HG03354 (cell line): ENCODE results near the gene SNRK.

Experiments
- ATAC-seq: cut with Tn5 transposase; IDR thresholded peaks from one replicate; pipeline ENCODE4 v1.9.1; 2021; ENCODE audit warnings: mild to moderate bottlenecking; ENCODE audit not compliant: unreplicated experiment, poor library complexity, severe bottlenecking

The SNRK gene

GRCh38 chr3:43302116-43302880, 16.0 kb downstream of the SNRK start:
- ATAC-seq = no peak

DNA sequence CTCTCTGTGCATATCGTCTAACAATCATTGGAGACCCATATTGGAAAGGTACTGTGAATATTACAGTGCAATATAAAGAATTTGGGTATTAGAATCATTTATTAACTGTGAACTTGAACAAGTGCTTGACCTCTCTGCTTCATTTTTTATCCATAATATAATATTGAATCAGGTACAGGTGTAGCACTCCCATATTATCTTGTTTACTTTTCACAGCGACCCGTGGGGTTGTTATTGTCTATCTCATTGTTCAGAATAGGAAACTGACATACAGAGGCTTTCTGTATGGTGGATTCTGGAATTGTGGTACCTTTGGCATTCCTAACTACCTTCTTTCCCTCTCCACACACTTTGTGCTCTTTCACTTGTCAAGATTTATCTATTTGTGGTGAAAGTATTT, 17.8 kb downstream of the SNRK start:
- ATAC-seq = no peak

- no peak for ATAC-seq
These were observed 20.9 kb downstream of the SNRK start for GRCh38 chr3:43307226-43307625.

DNA sequence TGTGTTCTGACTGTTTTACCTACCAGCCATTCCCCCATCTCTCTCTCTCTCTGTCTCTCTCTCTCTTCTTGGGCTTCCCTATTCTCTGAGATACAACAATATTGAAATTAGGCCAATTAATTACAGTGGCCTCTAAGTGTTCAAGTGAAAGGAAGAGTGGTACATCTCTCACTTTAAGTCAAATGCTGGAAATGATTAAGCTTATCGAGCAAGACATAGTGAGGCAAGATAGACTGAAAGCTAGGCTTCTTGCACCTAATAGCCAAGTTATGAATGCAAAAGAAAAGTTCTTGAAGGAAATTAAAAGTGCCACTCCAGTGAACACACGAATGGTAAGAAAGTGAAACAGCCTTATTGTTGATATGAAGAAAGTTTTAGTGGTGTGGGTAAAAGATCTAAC, 21.3 kb downstream of the SNRK start:
- ATAC-seq = no peak

GRCh38 chr3:43309372-43310305, 23.3 kb downstream of the SNRK start:
- no peak for ATAC-seq

GRCh38 chr3:43316783-43317460, 30.6 kb downstream of the SNRK start:
- no peak for ATAC-seq

DNA sequence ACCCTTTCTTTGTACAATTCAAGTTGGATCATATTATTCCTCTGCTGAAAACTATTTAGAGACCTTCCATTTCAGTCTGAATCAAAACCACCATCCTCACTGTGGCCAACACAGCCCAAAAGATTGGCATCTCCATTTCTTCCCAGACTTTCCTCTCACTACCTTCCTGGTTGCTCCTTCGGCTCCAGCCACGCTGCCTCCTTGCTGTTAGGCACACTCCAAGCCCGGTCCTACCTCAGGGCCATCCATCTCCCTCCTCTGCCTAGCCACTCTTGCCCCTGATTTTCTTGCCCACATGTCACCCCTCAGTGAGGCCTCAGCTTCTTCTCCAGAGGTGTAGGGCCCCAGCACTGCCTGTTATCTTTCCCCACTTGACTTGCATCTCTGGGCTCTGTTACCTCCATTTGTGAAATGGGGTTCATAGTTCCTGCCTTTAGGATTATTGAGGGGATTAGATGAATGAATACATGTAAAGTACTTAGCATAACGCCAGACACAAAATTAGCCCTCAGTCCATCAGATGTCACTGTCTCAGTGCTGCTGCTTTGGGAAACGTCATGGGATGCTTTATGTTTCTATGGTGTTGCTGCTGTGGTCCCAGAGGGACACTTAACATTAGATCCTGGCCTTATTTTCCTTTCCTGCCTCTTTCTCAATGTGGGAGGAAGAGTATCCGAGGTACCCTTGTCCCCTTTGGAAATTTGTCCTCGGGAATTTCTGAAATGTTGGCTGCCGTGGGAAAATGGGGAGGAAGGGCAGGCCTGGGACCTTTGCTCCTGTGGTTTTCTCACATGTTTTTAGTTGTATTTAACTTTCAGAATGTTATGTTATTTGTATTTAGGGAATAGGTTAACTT, 31.3 kb downstream of the SNRK start:
- no peak for ATAC-seq

- ATAC-seq = no peak
These were observed 33.0 kb downstream of the SNRK start for GRCh38 chr3:43319376-43319775.

GRCh38 chr3:43319794-43320193, 33.5 kb downstream of the SNRK start:
- no peak for ATAC-seq

DNA sequence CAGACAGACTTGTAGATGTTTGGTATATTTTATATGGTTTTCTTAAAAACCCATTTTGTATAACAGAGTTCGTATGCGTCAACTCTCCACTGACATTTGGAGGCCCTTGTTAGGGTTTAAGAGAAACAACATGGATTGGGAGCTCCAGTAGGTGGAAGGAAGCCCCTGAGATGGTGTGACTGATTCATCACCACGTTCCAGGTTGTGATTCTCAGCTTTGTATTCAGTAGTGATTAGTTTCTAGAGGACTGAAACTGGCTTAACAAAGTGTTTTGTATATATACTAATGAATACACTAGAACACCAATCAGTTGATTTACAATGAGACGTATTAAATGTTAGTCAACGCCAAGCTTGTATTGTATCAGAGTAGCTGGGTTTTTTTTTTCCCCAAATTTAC, 33.9 kb downstream of the SNRK start:
- no peak for ATAC-seq

- ATAC-seq = no peak
These were observed 37.2 kb downstream of the SNRK start for GRCh38 chr3:43323541-43323940.

GRCh38 chr3:43326891-43327581, 40.7 kb downstream of the SNRK start:
- ATAC-seq = peak; percentile 62

DNA sequence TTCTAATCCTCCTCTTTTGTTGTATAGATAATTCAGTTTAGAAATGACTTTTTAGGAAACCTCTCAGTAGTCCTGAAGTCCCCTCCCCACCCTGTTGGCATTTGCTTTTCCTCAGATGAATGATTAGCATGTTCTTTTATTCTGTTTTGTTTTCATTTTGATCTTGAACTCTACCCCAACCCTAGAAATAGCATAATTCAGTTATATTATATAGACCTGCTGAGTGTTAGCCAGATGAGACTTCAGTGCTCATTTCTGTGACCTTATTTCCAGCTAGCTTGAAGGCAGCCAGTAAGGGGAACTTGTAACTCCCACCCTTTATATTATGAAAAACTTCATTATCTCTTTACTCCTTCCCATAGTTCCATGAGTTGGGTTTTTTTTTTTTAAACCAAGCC, 41.2 kb downstream of the SNRK start:
- no peak for ATAC-seq

DNA sequence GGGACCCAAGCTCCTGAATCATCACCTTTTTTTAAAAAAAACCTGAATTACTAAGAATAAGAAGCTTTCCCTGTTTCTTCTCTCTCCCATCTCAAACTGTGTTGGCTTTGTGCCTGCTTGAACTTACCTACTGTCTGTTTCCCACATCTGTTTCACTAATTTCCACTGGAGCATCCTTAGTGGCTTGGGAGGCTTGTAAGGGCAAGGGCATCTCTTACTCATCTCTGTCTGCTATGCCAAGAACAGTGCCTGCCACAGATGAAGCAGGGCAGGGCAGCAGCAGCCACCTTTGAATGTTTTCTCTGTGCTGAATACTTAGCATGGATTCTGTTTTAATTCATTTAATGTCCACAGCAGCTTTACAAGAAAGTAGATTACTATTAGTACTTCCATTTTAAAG, 42.3 kb downstream of the SNRK start:
- ATAC-seq = no peak

- no peak for ATAC-seq
These were observed 44.6 kb downstream of the SNRK start for GRCh38 chr3:43330981-43331380.

GRCh38 chr3:43331381-43331780, 45.0 kb downstream of the SNRK start:
- ATAC-seq = no peak

GRCh38 chr3:43334976-43335375, 48.6 kb downstream of the SNRK start:
- ATAC-seq = no peak

- no peak for ATAC-seq
These were observed 49.5 kb downstream of the SNRK start for GRCh38 chr3:43335799-43336198.

DNA sequence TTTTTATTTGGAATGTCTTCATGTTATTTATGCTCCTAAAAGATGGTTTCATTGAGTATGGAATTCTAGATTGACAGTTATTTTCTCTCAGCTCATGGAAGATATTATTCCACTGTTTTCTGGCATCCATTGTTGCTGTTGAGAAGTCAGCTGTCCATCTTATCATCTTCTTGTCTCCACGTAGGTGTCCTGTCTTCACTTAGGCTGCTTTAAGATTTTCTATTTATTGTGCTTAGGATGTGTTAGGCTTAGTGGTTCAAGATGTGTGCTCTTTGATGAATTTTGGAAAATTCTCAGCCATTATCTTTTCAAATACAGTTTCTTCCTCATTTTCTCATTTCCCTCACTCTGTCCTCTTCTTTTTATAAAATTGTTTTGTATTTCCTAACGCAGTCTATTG, 52.0 kb downstream of the SNRK start:
- ATAC-seq = no peak
